Activated T-cell treated with anti-CD3 and anti-CD28 coated beads, Interleukin-2, amount 50 U/mL, for 24 hours (primary cell): ENCODE data around the gene C11orf65.
A peak's percentile ranks its signal among the peaks of the same experiment; 100 is the strongest.
"Not testable (repeated sequence)": the region's sequence is repeated elsewhere in the genome, so short reads cannot be mapped to it uniquely, and the experiment has no call there.

Experiments
- DNase-seq: peaks from one replicate; pipeline ENCODE4 v3.0.0-alpha.2; 2020
- H3K27ac Mint-ChIP-seq: 2 replicates; pipeline ENCODE4 v1.8.0; 2020; ENCODE audit warnings: mild to moderate bottlenecking, mixed read lengths
- H3K27me3 Mint-ChIP-seq: 2 replicates; pipeline ENCODE4 v1.8.0; 2020; ENCODE audit warnings: mixed read lengths
- H3K36me3 Mint-ChIP-seq: 2 replicates; pipeline ENCODE4 v1.8.0; 2020; ENCODE audit warnings: low read depth, mixed read lengths
- H3K4me1 Mint-ChIP-seq: 2 replicates; pipeline ENCODE4 v1.8.0; 2020; ENCODE audit warnings: low read depth, mixed read lengths
- H3K4me3 Mint-ChIP-seq: 2 replicates; pipeline ENCODE4 v1.8.0; 2020; ENCODE audit warnings: mild to moderate bottlenecking, moderate library complexity, mixed read lengths
- H3K9me3 Mint-ChIP-seq: 2 replicates; pipeline ENCODE4 v1.8.0; 2020; ENCODE audit warnings: mixed read lengths

C11orf65 gene

GRCh38 chr11:108495326-108495725 is 28.0 kb upstream of the C11orf65 start:
- H3K27ac Mint-ChIP-seq = no peak overlapping the region

GRCh38 chr11:108494182-108494581 is 26.9 kb upstream of the C11orf65 start:
- Mint-ChIP-seq H3K4me3 (no peak overlapping the region), H3K27me3 (no peaks in the 10 kb centered on the region), H3K36me3 (peaks cover 9% of the 10 kb centered on the region), H3K4me1 (peaks cover 21% of the 10 kb centered on the region), H3K9me3 (no peaks in the 10 kb centered on the region), H3K27ac (peak overlapping the region; percentile 8)
- DNase-seq = no peak

More at GRCh38 chr11:108495326-108495725, 28.0 kb upstream of the C11orf65 start:
- Mint-ChIP-seq H3K9me3 (no peaks in the 10 kb centered on the region), H3K36me3 (peaks cover 4% of the 10 kb centered on the region), H3K4me1 (peaks cover 22% of the 10 kb centered on the region), H3K27me3 (no peaks in the 10 kb centered on the region), H3K4me3 (no peak overlapping the region)
- no peak for DNase-seq

- Mint-ChIP-seq H3K9me3 (no peaks in the 10 kb centered on the region), H3K36me3 (peaks cover 20% of the 10 kb centered on the region), H3K4me3 (no peak overlapping the region), H3K4me1 (peaks cover 9% of the 10 kb centered on the region), H3K27ac (no peak overlapping the region), H3K27me3 (no peaks in the 10 kb centered on the region)
- DNase-seq = no peak
Measured at GRCh38 chr11:108491936-108492335, 24.6 kb upstream of the C11orf65 start.

- Mint-ChIP-seq H3K27ac (no peak overlapping the region), H3K4me1 (no peaks in the 10 kb centered on the region), H3K4me3 (no peak overlapping the region), H3K36me3 (peaks cover 51% of the 10 kb centered on the region), H3K27me3 (no peaks in the 10 kb centered on the region), H3K9me3 (no peaks in the 10 kb centered on the region)
- no peak for DNase-seq
Measured at GRCh38 chr11:108486828-108487227, 19.5 kb upstream of the C11orf65 start.

- Mint-ChIP-seq H3K4me3 (no peak overlapping the region), H3K27me3 (no peaks in the 10 kb centered on the region), H3K36me3 (peaks cover 56% of the 10 kb centered on the region), H3K9me3 (no peaks in the 10 kb centered on the region), H3K27ac (no peak overlapping the region), H3K4me1 (no peaks in the 10 kb centered on the region)
- DNase-seq = no peak
Measured at GRCh38 chr11:108486331-108486730, 19.0 kb upstream of the C11orf65 start.

GRCh38 chr11:108483163-108483562 is 15.8 kb upstream of the C11orf65 start:
- no peak overlapping the region for H3K27ac Mint-ChIP-seq

GRCh38 chr11:108474664-108475463 is 7.5 kb upstream of the C11orf65 start:
- Mint-ChIP-seq H3K36me3 (peaks cover 38% of the 10 kb centered on the region), H3K27ac (no peak overlapping the region), H3K4me3 (no peak overlapping the region), H3K4me1 (no peaks in the 10 kb centered on the region), H3K27me3 (no peaks in the 10 kb centered on the region), H3K9me3 (no peaks in the 10 kb centered on the region)
- no peak for DNase-seq

More at GRCh38 chr11:108483163-108483562, 15.8 kb upstream of the C11orf65 start:
- Mint-ChIP-seq H3K27me3 (no peaks in the 10 kb centered on the region), H3K9me3 (no peaks in the 10 kb centered on the region), H3K4me1 (no peaks in the 10 kb centered on the region), H3K36me3 (peaks cover 56% of the 10 kb centered on the region), H3K4me3 (no peak overlapping the region)
- no peak for DNase-seq

- Mint-ChIP-seq H3K4me3 (no peak overlapping the region), H3K27ac (no peak overlapping the region), H3K4me1 (peaks cover 6% of the 10 kb centered on the region), H3K36me3 (peaks cover 27% of the 10 kb centered on the region), H3K27me3 (no peaks in the 10 kb centered on the region), H3K9me3 (no peaks in the 10 kb centered on the region)
- no peak for DNase-seq
Measured at GRCh38 chr11:108472681-108473080, 5.4 kb upstream of the C11orf65 start.

- H3K4me3 Mint-ChIP-seq = peak overlapping the region; percentile 99
- peak overlapping the region; percentile 33 for H3K27ac Mint-ChIP-seq
- H3K36me3 Mint-ChIP-seq = peaks cover 6% of the 10 kb centered on the region
Measured at GRCh38 chr11:108468478-108468864, 1.1 kb upstream of the C11orf65 start.

GRCh38 chr11:108466405-108466804 is 924 bp downstream of the C11orf65 start:
- peak overlapping the region; percentile 99 for H3K4me3 Mint-ChIP-seq
- H3K4me1 Mint-ChIP-seq = peaks cover 18% of the 10 kb centered on the region
- H3K9me3 Mint-ChIP-seq = no peaks in the 10 kb centered on the region
- H3K36me3 Mint-ChIP-seq = peaks cover 6% of the 10 kb centered on the region
- H3K27ac Mint-ChIP-seq = peak overlapping the region; percentile 100
- DNase-seq = no peak
- H3K27me3 Mint-ChIP-seq = no peaks in the 10 kb centered on the region

More at GRCh38 chr11:108468478-108468864, 1.1 kb upstream of the C11orf65 start:
- Mint-ChIP-seq H3K9me3 (no peaks in the 10 kb centered on the region), H3K4me1 (peaks cover 18% of the 10 kb centered on the region), H3K27me3 (no peaks in the 10 kb centered on the region)
- DNase-seq = no peak

- Mint-ChIP-seq H3K9me3 (peaks cover 14% of the 10 kb centered on the region), H3K36me3 (peaks cover 4% of the 10 kb centered on the region), H3K4me1 (no peaks in the 10 kb centered on the region), H3K27me3 (no peaks in the 10 kb centered on the region), H3K27ac (no peak overlapping the region), H3K4me3 (no peak overlapping the region)
- no peak for DNase-seq
Measured at GRCh38 chr11:108453207-108453835, 14.0 kb downstream of the C11orf65 start.

GRCh38 chr11:108441445-108441844 is 25.9 kb downstream of the C11orf65 start:
- not testable (repeated sequence) for H3K27ac Mint-ChIP-seq, DNase-seq, H3K36me3 Mint-ChIP-seq, H3K4me3 Mint-ChIP-seq, H3K4me1 Mint-ChIP-seq, H3K27me3 Mint-ChIP-seq
- H3K9me3 Mint-ChIP-seq = peaks cover 23% of the 10 kb centered on the region

- H3K36me3 Mint-ChIP-seq = no peaks in the 10 kb centered on the region
- no peaks in the 10 kb centered on the region for H3K27me3 Mint-ChIP-seq
- H3K4me1 Mint-ChIP-seq = no peaks in the 10 kb centered on the region
- no peak overlapping the region for H3K4me3 Mint-ChIP-seq
- H3K9me3 Mint-ChIP-seq = peaks cover 15% of the 10 kb centered on the region
- DNase-seq = no peak
- no peak overlapping the region for H3K27ac Mint-ChIP-seq
Measured at GRCh38 chr11:108436594-108436993, 30.7 kb downstream of the C11orf65 start.

- Mint-ChIP-seq H3K36me3 (no peaks in the 10 kb centered on the region), H3K9me3 (peaks cover 6% of the 10 kb centered on the region), H3K4me1 (no peaks in the 10 kb centered on the region), H3K27ac (no peak overlapping the region), H3K4me3 (no peak overlapping the region), H3K27me3 (no peaks in the 10 kb centered on the region)
- no peak for DNase-seq
Measured at GRCh38 chr11:108435066-108435465, 32.3 kb downstream of the C11orf65 start.

GRCh38 chr11:108432783-108433182 is 34.5 kb downstream of the C11orf65 start:
- Mint-ChIP-seq H3K4me3 (no peak overlapping the region), H3K27me3 (no peaks in the 10 kb centered on the region), H3K4me1 (no peaks in the 10 kb centered on the region), H3K9me3 (peaks cover 6% of the 10 kb centered on the region), H3K36me3 (peaks cover 3% of the 10 kb centered on the region), H3K27ac (no peak overlapping the region)
- DNase-seq = no peak
